NCI-H345 treated with DMSO at 0.1 percent for 48 hours (cell line): ENCODE data around the gene TPM2.

Experiments used
- DNase-seq: peaks from one replicate; lab custom pipeline; 2025; ENCODE audit not compliant: unreplicated experiment; lab: John Stamatoyannopoulos, UW

The TPM2 gene

GRCh38 chr9:35689542-35690293 is at the start of gene TPM2:
TSS of gene TPM2 (minus strand) at chr9:35689925. CDS start at chr9:35689817, 108 bp downstream.
- no peak for DNase-seq

- no peak for DNase-seq
Measured at GRCh38 chr9:35738924-35739323, 49.2 kb upstream of the TPM2 start.

GRCh38 chr9:35738186-35738585 is 48.5 kb upstream of the TPM2 start:
- DNase-seq, result no peak

- DNase-seq, result no peak
Measured at GRCh38 chr9:35737143-35737542, 47.4 kb upstream of the TPM2 start.

- peak; percentile 41 for DNase-seq
Measured at GRCh38 chr9:35736201-35736633, 46.5 kb upstream of the TPM2 start.

- no peak for DNase-seq
Measured at GRCh38 chr9:35734096-35734495, 44.4 kb upstream of the TPM2 start.

GRCh38 chr9:35732800-35733541 is 43.2 kb upstream of the TPM2 start:
- DNase-seq, result peak; percentile 19

GRCh38 chr9:35732185-35732799 is 42.6 kb upstream of the TPM2 start, which contains the start of the genes CREB3 and TLN1:
TSS of gene CREB3 (plus strand) at chr9:35732666. CDS start at chr9:35732773, 107 bp downstream.
TSS of gene TLN1 (minus strand) at chr9:35732195. CDS start at chr9:35725694, 6,501 bp downstream.
- peak; percentile 96 for DNase-seq

- no peak for DNase-seq
Measured at GRCh38 chr9:35731415-35732184, 41.9 kb upstream of the TPM2 start.

- DNase-seq, result no peak
Measured at GRCh38 chr9:35730486-35730854, 40.7 kb upstream of the TPM2 start.

GRCh38 chr9:35729700-35730485 is 40.2 kb upstream of the TPM2 start:
- DNase-seq, result no peak

GRCh38 chr9:35729101-35729500 is 39.4 kb upstream of the TPM2 start:
- DNase-seq, result no peak

- DNase-seq, result no peak
Measured at GRCh38 chr9:35728041-35728971, 38.6 kb upstream of the TPM2 start.

GRCh38 chr9:35727676-35728040 is 37.9 kb upstream of the TPM2 start:
- no peak for DNase-seq

- DNase-seq, result no peak
Measured at GRCh38 chr9:35726931-35727330, 37.2 kb upstream of the TPM2 start.

- DNase-seq, result no peak
Measured at GRCh38 chr9:35725362-35725761, 35.6 kb upstream of the TPM2 start.

GRCh38 chr9:35723908-35724307 is 34.2 kb upstream of the TPM2 start:
- DNase-seq, result no peak

- no peak for DNase-seq
Measured at GRCh38 chr9:35723426-35723825, 33.7 kb upstream of the TPM2 start.

- no peak for DNase-seq
Measured at GRCh38 chr9:35719546-35719945, 29.8 kb upstream of the TPM2 start.
